ENCODE data around the gene PAIP2B. TPM values are rescaled to one million over a fixed set of nuclear protein-coding genes. Genes with fewer than 3 reads are reported as not detected.
"Not testable (repeated sequence)": the region's sequence is repeated elsewhere in the genome, so short reads cannot be mapped to it uniquely, and the experiment has no call there.

Gene PAIP2B
- polyA plus RNA-seq, 3 donors, result 18.8 to 22.5 (median 18.9) TPM

- not testable (repeated sequence) for DNase-seq (ENCODE audit: extremely low read depth in 1 of 11, low read depth in 9 of 11, low spot score in 4 of 11)
Measured at GRCh38 chr2:71233072-71233471, 6.2 kb upstream of the PAIP2B start.

GRCh38 chr2:71226096-71226964 is 573 bp downstream of the PAIP2B start:
- peak in 8 of 11 donors; percentile 22 to 50 (median 33) for DNase-seq (ENCODE audit: extremely low read depth in 1 of 11, low read depth in 9 of 11, low spot score in 4 of 11)

- no peak for DNase-seq (ENCODE audit: extremely low read depth in 1 of 11, low read depth in 9 of 11, low spot score in 4 of 11)
Measured at GRCh38 chr2:71224935-71225334, 2.0 kb downstream of the PAIP2B start.

GRCh38 chr2:71224457-71224856 is 2.4 kb downstream of the PAIP2B start:
- no peak for DNase-seq (ENCODE audit: extremely low read depth in 1 of 11, low read depth in 9 of 11, low spot score in 4 of 11)

- peak in 6 of 11 donors; percentile 7 to 20 (median 13) for DNase-seq (ENCODE audit: extremely low read depth in 1 of 11, low read depth in 9 of 11, low spot score in 4 of 11)
Measured at GRCh38 chr2:71223767-71224333, 3.1 kb downstream of the PAIP2B start.

- DNase-seq (ENCODE audit: extremely low read depth in 1 of 11, low read depth in 9 of 11, low spot score in 4 of 11), result peak in 5 of 11 donors; percentile 2 to 32 (median 9)
Measured at GRCh38 chr2:71220743-71221142, 6.2 kb downstream of the PAIP2B start.

GRCh38 chr2:71216501-71216900 is 10.4 kb downstream of the PAIP2B start:
- DNase-seq (ENCODE audit: extremely low read depth in 1 of 11, low read depth in 9 of 11, low spot score in 4 of 11), result no peak

- no peak for DNase-seq (ENCODE audit: extremely low read depth in 1 of 11, low read depth in 9 of 11, low spot score in 4 of 11)
Measured at GRCh38 chr2:71215447-71215846, 11.5 kb downstream of the PAIP2B start.

- no peak for DNase-seq (ENCODE audit: extremely low read depth in 1 of 11, low read depth in 9 of 11, low spot score in 4 of 11)
Measured at GRCh38 chr2:71212336-71212735, 14.6 kb downstream of the PAIP2B start.

GRCh38 chr2:71210292-71210691 is 16.6 kb downstream of the PAIP2B start:
- no peak for DNase-seq (ENCODE audit: extremely low read depth in 1 of 11, low read depth in 9 of 11, low spot score in 4 of 11)

- no peak for DNase-seq (ENCODE audit: extremely low read depth in 1 of 11, low read depth in 9 of 11, low spot score in 4 of 11)
Measured at GRCh38 chr2:71208756-71209155, 18.1 kb downstream of the PAIP2B start.

- DNase-seq (ENCODE audit: extremely low read depth in 1 of 11, low read depth in 9 of 11, low spot score in 4 of 11), result no peak
Measured at GRCh38 chr2:71207601-71208000, 19.3 kb downstream of the PAIP2B start.

- DNase-seq (ENCODE audit: extremely low read depth in 1 of 11, low read depth in 9 of 11, low spot score in 4 of 11), result no peak
Measured at GRCh38 chr2:71206271-71206670, 20.6 kb downstream of the PAIP2B start.

- DNase-seq (ENCODE audit: extremely low read depth in 1 of 11, low read depth in 9 of 11, low spot score in 4 of 11), result no peak
Measured at GRCh38 chr2:71191570-71191943, 35.3 kb downstream of the PAIP2B start.

GRCh38 chr2:71190656-71191569 is 36.0 kb downstream of the PAIP2B start:
- DNase-seq (ENCODE audit: extremely low read depth in 1 of 11, low read depth in 9 of 11, low spot score in 4 of 11), result peak in 4 of 11 donors; percentile 6 to 13 (median 11)

- no peak for DNase-seq (ENCODE audit: extremely low read depth in 1 of 11, low read depth in 9 of 11, low spot score in 4 of 11)
Measured at GRCh38 chr2:71187589-71187988, 39.3 kb downstream of the PAIP2B start.

- DNase-seq (ENCODE audit: extremely low read depth in 1 of 11, low read depth in 9 of 11, low spot score in 4 of 11), result no peak
Measured at GRCh38 chr2:71186973-71187372, 39.9 kb downstream of the PAIP2B start.

GRCh38 chr2:71183306-71184115 is 43.4 kb downstream of the PAIP2B start:
- DNase-seq (ENCODE audit: extremely low read depth in 1 of 11, low read depth in 9 of 11, low spot score in 4 of 11), result not testable (repeated sequence)

- no peak for DNase-seq (ENCODE audit: extremely low read depth in 1 of 11, low read depth in 9 of 11, low spot score in 4 of 11)
Measured at GRCh38 chr2:71181316-71181715, 45.6 kb downstream of the PAIP2B start.
